GM12878 (cell line): ENCODE data around the gene MYO6. TPM values are rescaled to one million over a fixed set of nuclear protein-coding genes. Genes with fewer than 3 reads are reported as not detected.

Experiments used
- ATAC-seq: fragments of 200-7000 bp; cut with Tn5 transposase; 3 replicates; pipeline ENCODE4 v1.9.1; 2020; ENCODE audit warnings: mild to moderate bottlenecking, moderate library complexity
- BruUV-seq: library from RNA; stranded (reverse); fragments of 400-500 nt; replicated peaks from 2 replicates; lab custom pipeline; 2021; lab: Mats Ljungman, UMichigan
- CTCF ChIA-PET: fragments of 300-600 bp; sonication (Branson Sonifier 250); formaldehyde crosslinking; extraction: SDS; loops from one replicate; lab custom pipeline; 2021; ENCODE audit warnings: inconsistent platforms; lab: Yijun Ruan, JAX
- POLR2A ChIA-PET: fragments of 350-600 bp; formaldehyde crosslinking; extraction: SDS; loops from one replicate; lab custom pipeline; 2021; ENCODE audit warnings: inconsistent platforms; lab: Charles Lee
- RAD21 ChIA-PET: fragments of 300-600 bp; sonication (Branson Sonifier 250); formaldehyde crosslinking; loops from one replicate; lab custom pipeline; 2023; ENCODE audit warnings: antibody characterized with exemption; ENCODE audit not compliant: unreplicated experiment; lab: Charles Lee
- SMC1A ChIA-PET: fragments of 300-600 bp; sonication (Branson Sonifier 250); formaldehyde crosslinking; loops from one replicate; lab custom pipeline; 2023; ENCODE audit not compliant: unreplicated experiment, uncharacterized antibody; lab: Charles Lee
- DNase-seq: peaks from one replicate; pipeline ENCODE4 v3.0.0-alpha.2; 2011; ENCODE audit warnings: low read depth, low spot score
- FAIRE-seq: peaks from 3 replicates; lab custom pipeline; 2011; peaks lifted over from hg19 to GRCh38; lab: Jason Lieb, UNC
- H2AFZ ChIP-seq: 2 replicates; pipeline ENCODE4 v1.6.0; 2011; ENCODE audit warnings: low read depth, low read length, control low read depth; ENCODE audit not compliant: control insufficient read depth
- H3K27ac ChIP-seq: 2 replicates; pipeline ENCODE4 v1.5.1; 2011; ENCODE audit warnings: control low read depth; ENCODE audit not compliant: control insufficient read depth, insufficient read depth
- H3K27me3 ChIP-seq, 2 experiments: replicated peaks in 1 of 2; 2 replicates each; pipeline versions ENCODE4 v1.6.0 to v1.6.1; 2011; ENCODE audit warnings: low read length in 1 of 2; ENCODE audit not compliant: control insufficient read depth in 2 of 2, insufficient read depth in 2 of 2
- H3K36me3 ChIP-seq, 2 experiments: 2 replicates each; pipeline ENCODE4 v1.5.1; 2011; ENCODE audit warnings: low read length in 1 of 2; ENCODE audit not compliant: control insufficient read depth in 2 of 2, insufficient read depth in 2 of 2
- H3K4me1 ChIP-seq: 2 replicates; pipeline ENCODE4 v1.6.1; 2011; ENCODE audit warnings: mild to moderate bottlenecking, low read length, moderate library complexity, mixed read lengths; ENCODE audit not compliant: control insufficient read depth, insufficient read depth
- H3K4me2 ChIP-seq: 2 replicates; pipeline ENCODE4 v1.6.0; 2011; ENCODE audit warnings: control low read depth; ENCODE audit not compliant: control insufficient read depth, insufficient read depth
- H3K4me3 ChIP-seq: fragments of 200-600 bp; sonication (generic); 2 replicates; pipeline ENCODE4 v1.5.1; 2016
- H3K79me2 ChIP-seq: 2 replicates; pipeline ENCODE4 v1.6.0; 2011; ENCODE audit warnings: low read length; ENCODE audit not compliant: control insufficient read depth, insufficient read depth
- H3K9ac ChIP-seq: 2 replicates; pipeline ENCODE4 v1.8.0; 2011; ENCODE audit warnings: low read length, control low read depth, mixed read lengths; ENCODE audit not compliant: control insufficient read depth, insufficient read depth
- H3K9me3 ChIP-seq: replicated peaks from 3 replicates; pipeline ENCODE4 v1.5.1; 2011; ENCODE audit warnings: mild to moderate bottlenecking, low read length; ENCODE audit not compliant: control insufficient read depth, insufficient read depth
- H4K20me1 ChIP-seq: 2 replicates; pipeline ENCODE4 v1.6.0; 2011; ENCODE audit not compliant: control insufficient read depth, insufficient read depth
- BRCA1 ChIP-seq: IDR thresholded peaks from 2 replicates; pipeline ENCODE4 v1.6.1; 2011; ENCODE audit warnings: low read depth, low read length, improper control_type of control experiment
- CHD2 ChIP-seq: IDR thresholded peaks from 2 replicates; pipeline ENCODE4 v1.6.1; 2011; ENCODE audit warnings: low read depth, low read length, improper control_type of control experiment, borderline replicate concordance
- CHD4 ChIP-seq: fragments of 200-600 bp; sonication (generic); IDR thresholded peaks from 2 replicates; pipeline ENCODE4 v1.6.1; 2016; ENCODE audit warnings: mild to moderate bottlenecking
- EED ChIP-seq: sonication (generic); IDR thresholded peaks from 2 replicates; pipeline ENCODE4 v1.6.1; 2016; ENCODE audit warnings: antibody characterized with exemption, low read depth
- GATAD2B ChIP-seq: fragments of 450-650 bp; conservative IDR thresholded peaks from 2 replicates; pipeline ENCODE4 v1.6.1; 2017; ENCODE audit warnings: low read depth, mild to moderate bottlenecking, moderate library complexity
- HDAC2 ChIP-seq: fragments of 200-600 bp; sonication (generic); IDR thresholded peaks from 2 replicates; pipeline ENCODE4 v1.6.1; 2017
- JUND ChIP-seq: IDR thresholded peaks from 2 replicates; pipeline ENCODE4 v1.6.1; 2012; ENCODE audit warnings: low read depth, mild to moderate bottlenecking, low read length, improper control_type of control experiment, moderate library complexity
- LARP7 ChIP-seq: fragments of 450-650 bp; IDR thresholded peaks from 2 replicates; pipeline ENCODE4 v1.6.1; 2017; ENCODE audit warnings: mild to moderate bottlenecking
- MXI1 ChIP-seq: fragments of 150-350 bp; IDR thresholded peaks from 2 replicates; pipeline ENCODE4 v1.6.1; 2011; ENCODE audit warnings: low read depth, mild to moderate bottlenecking, inconsistent platforms, low read length, improper control_type of control experiment
- NFIC ChIP-seq: IDR thresholded peaks from 2 replicates; pipeline ENCODE4 v1.6.1; 2012; ENCODE audit warnings: low read depth, mild to moderate bottlenecking, inconsistent platforms, low read length, moderate library complexity
- POU2F2 ChIP-seq: IDR thresholded peaks from 3 replicates; pipeline ENCODE4 v1.6.1; 2011; ENCODE audit warnings: low read depth, mild to moderate bottlenecking, low read length, borderline replicate concordance
- RAD21 ChIP-seq: IDR thresholded peaks from 2 replicates; pipeline ENCODE4 v1.6.1; 2011; ENCODE audit warnings: mild to moderate bottlenecking, low read depth, low read length, moderate library complexity; ENCODE audit not compliant: insufficient read depth
- SIN3A ChIP-seq: IDR thresholded peaks from 2 replicates; pipeline ENCODE4 v1.6.1; 2012; ENCODE audit warnings: low read depth, low read length, improper control_type of control experiment
- SMARCA5 ChIP-seq: fragments of 450-650 bp; IDR thresholded peaks from 2 replicates; pipeline ENCODE4 v1.6.1; 2017; ENCODE audit warnings: mild to moderate bottlenecking
- SRF ChIP-seq, 2 experiments: IDR thresholded peaks; 2 replicates each; pipeline ENCODE4 v1.6.1; 2011; ENCODE audit warnings: low read depth in 2 of 2, low read length in 2 of 2, mild to moderate bottlenecking in 1 of 2, moderate library complexity in 1 of 2
- TAF1 ChIP-seq: IDR thresholded peaks from 2 replicates; pipeline ENCODE4 v1.6.1; 2011; ENCODE audit warnings: mild to moderate bottlenecking, low read depth, low read length, borderline replicate concordance
- TARDBP ChIP-seq: IDR thresholded peaks from 2 replicates; pipeline ENCODE4 v1.6.1; 2016; ENCODE audit warnings: borderline replicate concordance
- ZBED1 ChIP-seq: IDR thresholded peaks from 2 replicates; pipeline ENCODE4 v1.6.1; 2016; ENCODE audit warnings: borderline replicate concordance
- ZNF384 ChIP-seq: IDR thresholded peaks from 2 replicates; pipeline ENCODE4 v1.6.1; 2012; ENCODE audit warnings: low read depth, mild to moderate bottlenecking, low read length, improper control_type of control experiment, borderline replicate concordance
- ZSCAN29 ChIP-seq: fragments of 450-650 bp; IDR thresholded peaks from 2 replicates; pipeline ENCODE4 v1.6.1; 2017; ENCODE audit warnings: mild to moderate bottlenecking, moderate library complexity
- WGBS: methylation state at CpG from one replicate; pipeline ENCODE4 v1.1.6; 2016; ENCODE audit warnings: low lambda C conversion rate; ENCODE audit not compliant: insufficient replicate concordance, insufficient coverage; ENCODE audit errors: missing lambda C conversion rate; 5-methylcytosine and 5-hydroxymethylcytosine counted together
- in situ Hi-C: fragments of 300-500 bp; cut with MboI; formaldehyde crosslinking; loops from 9 replicates; pipeline ENCODE4 v1.14.3; 2018; ENCODE audit warnings: mixed read lengths
- intact Hi-C: fragments of 100-400 bp; cut with micrococcal nuclease; formaldehyde crosslinking; loops from one replicate; pipeline ENCODE4 v1.14.2; 2022; ENCODE audit not compliant: unreplicated experiment
- polyA plus RNA-seq, 11 experiments: library from polyadenylated mRNA; depleted of rRNA in 4 of 11; unstranded in 6 of 11; stranded (reverse) in 5 of 11; fragments of >200 nt; fragmentation: Nextera tagmentation in 4 of 11; fragmentation: Illumina TruSeq in 1 of 11; extraction: Ambion mirVana in 4 of 11; extraction: Trizol in 1 of 11; gene quantifications; 1 replicate in 1 of 11; 2 replicates in 10 of 11; pipeline versions ENCODE4 v1.2.1 to v1.2.3, GENCODE V29; 2011 to 2016; ENCODE audit warnings: inconsistent platforms in 2 of 11, missing spikeins in 2 of 11, low read depth in 1 of 11
- total RNA-seq, 4 experiments: library from RNA; depleted of rRNA in 3 of 4; stranded (reverse); fragments of >200 nt in 3 of 4; fragmentation: Illumina TruSeq in 1 of 4; extraction: Trizol in 1 of 4; gene quantifications; 2 replicates each; pipeline versions ENCODE4 v1.2.1 to v1.2.3, GENCODE V29; 2013 to 2021
- TF ChIP-seq, protein P1 (sequence below), 3 experiments: IDR thresholded peaks in 2 of 3; conservative IDR thresholded peaks in 1 of 3; 2 replicates each; pipeline ENCODE4 v1.5.1; 2011; ENCODE audit warnings: low read depth in 3 of 3, low read length in 3 of 3, mild to moderate bottlenecking in 3 of 3, control low read depth in 2 of 3, moderate library complexity in 2 of 3, inconsistent platforms in 1 of 3, mixed read lengths in 1 of 3; ENCODE audit not compliant: control insufficient read depth in 2 of 3, insufficient read depth in 1 of 3; ENCODE audit errors: extremely low read depth in 1 of 3
- TF ChIP-seq, protein P2 (sequence below): IDR thresholded peaks from 2 replicates; pipeline ENCODE4 v1.6.1; 2012; ENCODE audit warnings: low read length, inconsistent platforms

The MYO6 gene
- total and polyA plus RNA-seq, 10 of the 15 experiments (the other 5 are each of a cell fraction or from before 2014, with no cell fraction given) = 7.9 to 30.4 (median 16.8) TPM

DNA sequence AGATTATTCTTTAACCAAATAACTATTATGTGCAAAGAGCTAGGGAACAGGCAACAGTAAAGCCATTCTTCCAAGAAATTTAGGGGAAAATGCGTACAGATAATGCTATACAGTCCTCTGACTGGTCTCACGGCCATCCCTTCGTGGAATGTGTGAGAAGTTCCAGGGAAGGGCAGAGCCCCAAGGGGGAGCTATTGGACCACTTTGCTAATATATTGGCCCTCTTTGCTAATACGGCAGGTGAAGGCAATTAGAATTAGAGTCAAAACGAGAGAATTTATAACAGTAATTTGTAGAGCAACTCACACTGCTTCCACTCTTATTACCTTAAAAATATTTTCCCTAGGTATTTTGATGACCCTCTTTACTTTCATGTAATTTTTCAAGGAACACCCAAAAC is 183.0 kb downstream of the MYO6 start (continued):
- TF ChIP-seq, protein P1, sequence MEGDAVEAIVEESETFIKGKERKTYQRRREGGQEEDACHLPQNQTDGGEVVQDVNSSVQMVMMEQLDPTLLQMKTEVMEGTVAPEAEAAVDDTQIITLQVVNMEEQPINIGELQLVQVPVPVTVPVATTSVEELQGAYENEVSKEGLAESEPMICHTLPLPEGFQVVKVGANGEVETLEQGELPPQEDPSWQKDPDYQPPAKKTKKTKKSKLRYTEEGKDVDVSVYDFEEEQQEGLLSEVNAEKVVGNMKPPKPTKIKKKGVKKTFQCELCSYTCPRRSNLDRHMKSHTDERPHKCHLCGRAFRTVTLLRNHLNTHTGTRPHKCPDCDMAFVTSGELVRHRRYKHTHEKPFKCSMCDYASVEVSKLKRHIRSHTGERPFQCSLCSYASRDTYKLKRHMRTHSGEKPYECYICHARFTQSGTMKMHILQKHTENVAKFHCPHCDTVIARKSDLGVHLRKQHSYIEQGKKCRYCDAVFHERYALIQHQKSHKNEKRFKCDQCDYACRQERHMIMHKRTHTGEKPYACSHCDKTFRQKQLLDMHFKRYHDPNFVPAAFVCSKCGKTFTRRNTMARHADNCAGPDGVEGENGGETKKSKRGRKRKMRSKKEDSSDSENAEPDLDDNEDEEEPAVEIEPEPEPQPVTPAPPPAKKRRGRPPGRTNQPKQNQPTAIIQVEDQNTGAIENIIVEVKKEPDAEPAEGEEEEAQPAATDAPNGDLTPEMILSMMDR (IDR thresholded peaks at IDR 0.05 in 2 of 3, conservative IDR thresholded peaks at IDR 0.05 in 1 of 3; ENCODE audit: control insufficient read depth in 2 of 3, extremely low read depth in 1 of 3, insufficient read depth in 1 of 3, low read depth in 3 of 3, low read length in 3 of 3) = peak; percentile 39 to 46 (median 45); a peak in 4 of 6 replicates
- TF ChIP-seq CHD2 (no peak), RAD21 (peak; percentile 69), HDAC2 (no peak), GATAD2B (no peak), JUND (no peak), TAF1 (no peak), ZBED1 (no peak)

DNA sequence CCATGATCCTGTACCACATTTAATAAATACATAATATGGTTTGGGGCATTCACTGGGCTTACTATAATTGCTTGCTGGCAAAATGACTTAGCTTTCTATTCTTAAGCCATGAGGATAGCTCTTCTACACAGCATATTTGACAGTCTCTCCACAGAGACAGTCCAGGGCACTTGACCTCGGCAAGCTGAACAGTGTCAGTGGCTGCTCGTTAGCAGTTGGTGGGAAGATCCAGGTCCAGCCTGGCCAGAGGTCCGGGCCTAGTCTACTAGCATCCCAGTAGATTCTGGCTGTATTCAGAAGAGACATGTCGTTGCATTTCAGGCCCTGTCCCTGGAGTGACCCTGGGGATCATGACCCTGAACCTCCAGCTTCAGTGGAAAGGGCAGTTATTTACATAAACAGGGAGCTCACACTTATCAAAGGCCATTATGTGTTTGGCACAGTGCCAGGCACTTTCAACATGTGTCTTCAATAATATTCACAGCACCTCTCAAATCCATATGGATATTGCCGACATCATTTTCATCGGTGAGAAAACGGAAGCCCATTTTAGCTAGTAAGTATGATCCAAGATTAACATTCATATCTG is 184.4 kb downstream of the MYO6 start:
- POLR2A ChIA-PET = no interaction called here
- no peak overlapping the region for H3K4me3 ChIP-seq
- H3K9ac ChIP-seq = no peak overlapping the region
- no peaks in the 10 kb centered on the region for H3K9me3 ChIP-seq
- H3K4me1 ChIP-seq = no peaks in the 10 kb centered on the region; the same call in 1 of the 2 replicates
- 57% methylated on average over 7 of the region's 7 CpGs for WGBS
- no peaks in the 10 kb centered on the region for H3K36me3 ChIP-seq
- no peak overlapping the region for H3K27ac ChIP-seq
- RAD21 ChIA-PET = interaction anchor here (1.0 to 2.3 kb wide), 3 partner anchors 10 to 59 kb away, joined by 4 to 13 read pairs (median 4); no protein-coding TSS in a partner anchor
- peaks cover 0 to 2% of the 10 kb centered on the region in 2 experiments; a peak in 1 of 4 replicates for H3K27me3 ChIP-seq
- no peaks in the 10 kb centered on the region for H4K20me1 ChIP-seq
- CTCF ChIA-PET = interaction anchor here (0.6 to 7.3 kb wide), 14 partner anchors 8 to 928 kb away, joined by 3 to 75 read pairs (median 8); no protein-coding TSS in a partner anchor
- FAIRE-seq (no peak), DNase-seq (no peak), ATAC-seq (no peak)
- in situ Hi-C loops (loop anchor here (10.0 to 25.0 kb wide), 2 partner anchors 929 to 1531 kb away; partner anchors contain the start of gene HTR1B), intact Hi-C loops (loop anchor here (10.0 kb wide), 3 partner anchors 701 to 1531 kb away; partner anchors contain the start of gene HTR1B)
- H3K79me2 ChIP-seq = no peaks in the 10 kb centered on the region
- BruUV-seq = no TSS peak
- SMC1A ChIA-PET = interaction anchor here (1.1 to 4.0 kb wide), 7 partner anchors 13 to 1524 kb away, joined by 3 to 19 read pairs (median 6); no protein-coding TSS in a partner anchor
- H2AFZ ChIP-seq = no peak overlapping the region
- no peak overlapping the region for H3K4me2 ChIP-seq
- no peak for TF ChIP-seq MXI1
- no peak for TF ChIP-seq ZSCAN29
- no peak for TF ChIP-seq SRF (IDR thresholded peaks at IDR 0.05; ENCODE audit: low read depth in 2 of 2, low read length in 2 of 2)
- TF ChIP-seq TARDBP = no peak
- TF ChIP-seq, protein P2, sequence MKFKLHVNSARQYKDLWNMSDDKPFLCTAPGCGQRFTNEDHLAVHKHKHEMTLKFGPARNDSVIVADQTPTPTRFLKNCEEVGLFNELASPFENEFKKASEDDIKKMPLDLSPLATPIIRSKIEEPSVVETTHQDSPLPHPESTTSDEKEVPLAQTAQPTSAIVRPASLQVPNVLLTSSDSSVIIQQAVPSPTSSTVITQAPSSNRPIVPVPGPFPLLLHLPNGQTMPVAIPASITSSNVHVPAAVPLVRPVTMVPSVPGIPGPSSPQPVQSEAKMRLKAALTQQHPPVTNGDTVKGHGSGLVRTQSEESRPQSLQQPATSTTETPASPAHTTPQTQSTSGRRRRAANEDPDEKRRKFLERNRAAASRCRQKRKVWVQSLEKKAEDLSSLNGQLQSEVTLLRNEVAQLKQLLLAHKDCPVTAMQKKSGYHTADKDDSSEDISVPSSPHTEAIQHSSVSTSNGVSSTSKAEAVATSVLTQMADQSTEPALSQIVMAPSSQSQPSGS = no peak
- no peak for TF ChIP-seq POU2F2
- no peak for TF ChIP-seq NFIC
- TF ChIP-seq EED = no peak
- TF ChIP-seq BRCA1 = no peak
- no peak for TF ChIP-seq LARP7
- no peak for TF ChIP-seq ZNF384
- TF ChIP-seq SMARCA5 = no peak
- TF ChIP-seq CHD4 = no peak
- TF ChIP-seq SIN3A = no peak
- TF ChIP-seq ZBED1 = no peak
